SK-N-SH (cell line): ENCODE results near the gene CPZ. TPM values are rescaled to one million over a fixed set of nuclear protein-coding genes. Genes with fewer than 3 reads are reported as not detected.

Experiments used
- CTCF ChIA-PET: fragments of 300-600, 350-600 bp; formaldehyde crosslinking; extraction: SDS; loops from one replicate; lab custom pipeline; 2021; lab: Yijun Ruan, JAX
- POLR2A ChIA-PET: fragments of 350-600 bp; sonication (Branson Sonifier 250); formaldehyde crosslinking; extraction: SDS; loops from one replicate; lab custom pipeline; 2020; ENCODE audit warnings: antibody characterized with exemption, inconsistent platforms; lab: Yijun Ruan, JAX
- DNase-seq: peaks from one replicate; pipeline ENCODE4 v3.0.0; 2012
- H2AFZ ChIP-seq: fragments of 200-600 bp; sonication (generic); 2 replicates; pipeline ENCODE4 v1.8.1; 2016; ENCODE audit warnings: antibody characterized with exemption, mild to moderate bottlenecking, low read depth
- H3F3A ChIP-seq: fragments of 200-600 bp; sonication (generic); replicated peaks from 2 replicates; pipeline ENCODE3; 2016; ENCODE audit warnings: antibody characterized with exemption, mild to moderate bottlenecking; ENCODE audit not compliant: insufficient read depth
- H3K27ac ChIP-seq, 2 experiments: fragments of 200-500 bp in 1 of 2; fragments of 200-600 bp in 1 of 2; sonication (Bioruptor generic) in 1 of 2; sonication (generic), shearing (Covaris generic) in 1 of 2; 2 replicates each; pipeline versions ENCODE4 v1.5.1 to v1.6.1; 2014 to 2016; ENCODE audit warnings: low read depth in 2 of 2, inconsistent platforms in 1 of 2, low read length in 1 of 2, mild to moderate bottlenecking in 1 of 2, mixed read lengths in 1 of 2
- H3K27me3 ChIP-seq: fragments of 200-600 bp; sonication (generic), shearing (Covaris generic); 2 replicates; pipeline ENCODE4 v1.6.1; 2016; ENCODE audit warnings: mixed run types; ENCODE audit not compliant: insufficient read depth
- H3K36me3 ChIP-seq, 2 experiments: fragments of 200-500 bp in 1 of 2; fragments of 200-600 bp in 1 of 2; sonication (Bioruptor generic) in 1 of 2; sonication (generic) in 1 of 2; replicated peaks in 1 of 2; 2 replicates each; pipeline versions ENCODE3 to v1.5.1; 2014 to 2016; ENCODE audit warnings: low read length in 1 of 2, mild to moderate bottlenecking in 1 of 2; ENCODE audit not compliant: insufficient read depth in 2 of 2, control insufficient read depth in 1 of 2
- H3K4me1 ChIP-seq, 2 experiments: fragments of 200-500 bp in 1 of 2; fragments of 200-600 bp in 1 of 2; sonication (Bioruptor generic) in 1 of 2; sonication (generic), shearing (Covaris generic) in 1 of 2; 2 replicates each; pipeline versions ENCODE4 v1.5.1 to v1.6.1; 2014 to 2016; ENCODE audit warnings: low read depth in 1 of 2, low read length in 1 of 2, mixed run types in 1 of 2; ENCODE audit not compliant: insufficient read depth in 2 of 2, control insufficient read depth in 1 of 2
- H3K4me2 ChIP-seq: fragments of 200-600 bp; sonication (generic), shearing (Covaris generic); 2 replicates; pipeline ENCODE4 v1.6.1; 2017; ENCODE audit warnings: mixed run types
- H3K4me3 ChIP-seq, 2 experiments: fragments of 200-500 bp in 1 of 2; fragments of 200-600 bp in 1 of 2; sonication (Bioruptor generic) in 1 of 2; sonication (generic), shearing (Covaris generic) in 1 of 2; 2 replicates each; pipeline versions ENCODE4 v1.5.1 to v1.8.1; 2014 to 2016; ENCODE audit warnings: low read depth in 2 of 2, inconsistent platforms in 1 of 2, low read length in 1 of 2, mild to moderate bottlenecking in 1 of 2, mixed read lengths in 1 of 2, moderate library complexity in 1 of 2
- H3K79me2 ChIP-seq: fragments of 200-600 bp; sonication (generic); 2 replicates; pipeline ENCODE4 v1.8.1; 2017; ENCODE audit warnings: mild to moderate bottlenecking; ENCODE audit not compliant: insufficient read depth
- H3K9ac ChIP-seq: fragments of 200-600 bp; sonication (generic); 2 replicates; pipeline ENCODE4 v1.6.1; 2017; ENCODE audit warnings: mixed run types
- H3K9me2 ChIP-seq: fragments of 200-600 bp; sonication (generic); 2 replicates; pipeline ENCODE4 v1.6.1; 2017; ENCODE audit warnings: mixed run types
- H3K9me3 ChIP-seq: fragments of 200-600 bp; sonication (generic); 2 replicates; pipeline ENCODE4 v1.6.1; 2017; ENCODE audit warnings: mixed run types, mild to moderate bottlenecking, moderate library complexity
- H4K20me1 ChIP-seq: fragments of 200-600 bp; sonication (generic); 2 replicates; pipeline ENCODE4 v1.6.1; 2017; ENCODE audit warnings: mild to moderate bottlenecking, mixed run types; ENCODE audit not compliant: insufficient read depth
- ELF1 ChIP-seq: IDR thresholded peaks from 2 replicates; pipeline ENCODE4 v1.4.0; 2012
- GATA2 ChIP-seq: sonication (generic); formaldehyde crosslinking; IDR thresholded peaks from 2 replicates; pipeline ENCODE4 v1.5.0; 2020; ENCODE audit warnings: mild to moderate bottlenecking, missing genetic modification reagents
- RCOR1 ChIP-seq: fragments of 150-350 bp; IDR thresholded peaks from 2 replicates; pipeline ENCODE4 v1.6.1; 2017; ENCODE audit warnings: antibody characterized with exemption, low read length
- RFX5 ChIP-seq: IDR thresholded peaks from 2 replicates; pipeline ENCODE4 v1.6.1; 2012; ENCODE audit warnings: mild to moderate bottlenecking, improper control_type of control experiment, low read length
- RXRA ChIP-seq: IDR thresholded peaks from 2 replicates; pipeline ENCODE4 v1.4.0; 2012; ENCODE audit warnings: low read depth, mild to moderate bottlenecking, borderline replicate concordance
- TAF1 ChIP-seq: IDR thresholded peaks from 2 replicates; pipeline ENCODE4 v1.6.1; 2012; ENCODE audit warnings: low read depth, mild to moderate bottlenecking, low read length, moderate library complexity, borderline replicate concordance
- TEAD4 ChIP-seq: IDR thresholded peaks from 2 replicates; pipeline ENCODE4 v1.4.0; 2012; ENCODE audit warnings: mild to moderate bottlenecking, borderline replicate concordance; ENCODE audit not compliant: insufficient read depth
- YY1 ChIP-seq: IDR thresholded peaks from 2 replicates; pipeline ENCODE4 v1.4.0; 2012; ENCODE audit warnings: low read depth, mild to moderate bottlenecking
- WGBS: methylation state at CpG from one replicate; pipeline ENCODE4 v1.1.6; 2017; ENCODE audit warnings: low lambda C conversion rate; 5-methylcytosine and 5-hydroxymethylcytosine counted together
- polyA plus RNA-seq, 3 experiments: library from polyadenylated mRNA; depleted of rRNA; stranded (reverse); fragments of >200 nt; gene quantifications; 2 replicates each; pipeline ENCODE4 v1.2.3, GENCODE V29; 2012
- TF ChIP-seq, protein P1 (sequence below): IDR thresholded peaks from 2 replicates; pipeline ENCODE4 v1.4.0; 2012; ENCODE audit warnings: low read depth

Gene CPZ
- polyA plus RNA-seq, 1 of the 3 experiments (the other 2 are of a cell fraction), result not detected

GRCh38 chr4:8644461-8644891 lies 51.9 kb downstream of the CPZ start:
- DNase-seq, result no peak
- TF ChIP-seq TEAD4, result no peak
- no peak overlapping the region for H2AFZ ChIP-seq
- H3K4me2 ChIP-seq, result no peak overlapping the region
- no peak overlapping the region for H3K27ac ChIP-seq
- no peaks in the 10 kb centered on the region for H3K9me3 ChIP-seq
- CTCF ChIA-PET, result no interaction called here
- H3K36me3 ChIP-seq, result no peaks in the 10 kb centered on the region
- no peaks in the 10 kb centered on the region for H3K4me1 ChIP-seq
- H3K4me3 ChIP-seq, result no peak overlapping the region
- no peaks in the 10 kb centered on the region for H4K20me1 ChIP-seq
- POLR2A ChIA-PET, result no interaction called here
- H3K79me2 ChIP-seq, result no peaks in the 10 kb centered on the region
- H3F3A ChIP-seq, result no peaks in the 10 kb centered on the region
- no peaks in the 10 kb centered on the region for H3K9me2 ChIP-seq
- H3K9ac ChIP-seq, result no peak overlapping the region
- no peaks in the 10 kb centered on the region for H3K27me3 ChIP-seq
- 50% methylated on average over 2 of the region's 9 CpGs for WGBS

DNA sequence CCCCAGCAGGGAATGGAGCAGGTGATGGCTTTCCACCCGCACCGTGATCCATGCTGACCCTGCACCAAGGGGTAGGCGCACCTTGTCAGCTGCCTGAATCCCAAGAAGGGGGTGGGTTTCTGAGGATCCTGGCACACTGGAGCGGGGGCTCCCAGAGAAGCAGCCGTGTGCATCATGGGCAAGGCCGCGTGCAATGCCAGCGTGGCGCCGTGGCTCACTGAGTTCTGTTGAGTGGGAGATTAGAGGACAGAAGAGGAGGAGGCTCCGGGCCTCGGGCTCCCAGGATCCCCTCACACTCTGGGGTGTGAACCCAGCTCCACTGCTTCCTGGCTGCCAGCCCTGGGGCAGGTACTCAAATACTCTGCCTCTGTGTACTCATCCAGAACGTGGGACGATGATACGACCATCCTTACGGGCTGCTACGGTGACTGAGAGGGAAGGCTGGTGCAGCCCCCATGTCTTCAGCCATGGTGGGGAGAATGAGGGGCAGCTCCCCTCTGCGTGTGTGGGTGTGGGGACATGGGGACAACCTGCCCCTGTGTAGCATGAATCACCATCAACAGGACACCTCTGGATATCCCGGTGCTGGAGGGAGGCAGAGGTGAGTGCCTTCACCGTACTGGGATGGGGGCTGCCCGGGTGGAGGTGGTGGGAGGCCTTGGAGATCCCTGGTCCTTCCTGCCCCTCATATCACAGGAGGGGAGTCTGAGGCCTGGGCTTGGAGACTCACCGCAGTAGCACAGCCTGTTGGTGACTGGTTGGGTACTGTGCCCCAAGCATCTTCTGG lies 52.6 kb downstream of the CPZ start:
- H3K27me3 ChIP-seq, result no peaks in the 10 kb centered on the region
- H3K4me2 ChIP-seq, result no peak overlapping the region
- no peaks in the 10 kb centered on the region for H3K9me2 ChIP-seq
- no peaks in the 10 kb centered on the region for H3K79me2 ChIP-seq
- WGBS, result 71% methylated on average over 11 of the region's 22 CpGs
- no peaks in the 10 kb centered on the region for H4K20me1 ChIP-seq
- H3K27ac ChIP-seq, result no peak overlapping the region
- CTCF ChIA-PET, result interaction anchor here (1.0 to 1.6 kb wide), 2 partner anchors 34 to 43 kb away, joined by 3 read pairs; no protein-coding TSS in a partner anchor
- no peak for DNase-seq
- no peak overlapping the region for H2AFZ ChIP-seq
- POLR2A ChIA-PET, result no interaction called here
- no peak overlapping the region for H3K9ac ChIP-seq
- H3K36me3 ChIP-seq, result no peaks in the 10 kb centered on the region
- H3K4me1 ChIP-seq, result no peaks in the 10 kb centered on the region
- TF ChIP-seq GATA2, result no peak
- TF ChIP-seq RFX5, result no peak
- TF ChIP-seq RCOR1, result no peak
- no peaks in the 10 kb centered on the region for H3K9me3 ChIP-seq
- no peaks in the 10 kb centered on the region for H3F3A ChIP-seq
- no peak overlapping the region for H3K4me3 ChIP-seq

- WGBS, result 56% methylated on average over 14 of the region's 16 CpGs
These were observed 53.2 kb downstream of the CPZ start for GRCh38 chr4:8645753-8646124.

More at GRCh38 chr4:8645753-8646124, 53.2 kb downstream of the CPZ start:
- no peak overlapping the region for H3K4me3 ChIP-seq
- no peaks in the 10 kb centered on the region for H3K36me3 ChIP-seq
- H3K27ac ChIP-seq, result no peak overlapping the region
- ChIA-PET POLR2A (no interaction called here), CTCF (interaction anchor here (1.0 to 1.6 kb wide), 2 partner anchors 35 to 43 kb away, joined by 3 read pairs; no protein-coding TSS in a partner anchor)
- no peaks in the 10 kb centered on the region for H3K9me2 ChIP-seq
- no peak for DNase-seq
- no peaks in the 10 kb centered on the region for H3K4me1 ChIP-seq
- no peaks in the 10 kb centered on the region for H3K9me3 ChIP-seq
- no peak overlapping the region for H3K9ac ChIP-seq
- no peaks in the 10 kb centered on the region for H4K20me1 ChIP-seq
- H3F3A ChIP-seq, result no peaks in the 10 kb centered on the region
- H3K79me2 ChIP-seq, result no peaks in the 10 kb centered on the region
- H2AFZ ChIP-seq, result no peak overlapping the region
- H3K27me3 ChIP-seq, result no peaks in the 10 kb centered on the region
- no peak overlapping the region for H3K4me2 ChIP-seq
- TF ChIP-seq YY1 (no peak), TEAD4 (no peak), RFX5 (no peak), TAF1 (no peak), RXRA (no peak), ELF1 (no peak)
- TF ChIP-seq, protein P1, sequence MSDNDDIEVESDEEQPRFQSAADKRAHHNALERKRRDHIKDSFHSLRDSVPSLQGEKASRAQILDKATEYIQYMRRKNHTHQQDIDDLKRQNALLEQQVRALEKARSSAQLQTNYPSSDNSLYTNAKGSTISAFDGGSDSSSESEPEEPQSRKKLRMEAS, result no peak
